C4-2B (cell line): Measurements from ENCODE around the gene MICAL1.

Source experiments
- ZFX ChIP-seq: fragments of 450-650 bp; IDR thresholded peaks from 2 replicates; pipeline ENCODE4 v1.6.1; 2017
- TF ChIP-seq, protein P1 (sequence below): fragments of 450-650 bp; conservative IDR thresholded peaks from 2 replicates; pipeline ENCODE4 v1.5.1; 2017; ENCODE audit warnings: mild to moderate bottlenecking

DNA sequence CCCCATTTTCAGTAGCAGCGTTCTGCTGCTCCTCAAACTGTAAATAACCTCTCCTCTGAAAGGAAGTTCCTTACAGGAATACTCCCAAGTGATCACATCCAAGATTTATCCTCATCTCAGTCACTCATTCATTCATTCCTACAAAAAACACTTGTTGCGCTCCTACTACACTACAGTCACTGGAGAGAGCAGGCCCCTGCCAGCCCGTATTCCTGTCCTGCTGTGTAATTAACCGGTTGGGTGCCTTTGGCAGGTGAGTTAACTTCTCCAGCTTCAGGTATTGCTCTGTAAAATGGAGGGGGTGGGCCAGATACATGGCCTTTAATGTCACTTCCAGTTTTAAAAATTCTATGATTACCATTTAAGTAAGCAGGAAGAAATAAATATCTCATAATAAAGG lies 42.5 kb upstream of the MICAL1 start:
- TF ChIP-seq, protein P1, sequence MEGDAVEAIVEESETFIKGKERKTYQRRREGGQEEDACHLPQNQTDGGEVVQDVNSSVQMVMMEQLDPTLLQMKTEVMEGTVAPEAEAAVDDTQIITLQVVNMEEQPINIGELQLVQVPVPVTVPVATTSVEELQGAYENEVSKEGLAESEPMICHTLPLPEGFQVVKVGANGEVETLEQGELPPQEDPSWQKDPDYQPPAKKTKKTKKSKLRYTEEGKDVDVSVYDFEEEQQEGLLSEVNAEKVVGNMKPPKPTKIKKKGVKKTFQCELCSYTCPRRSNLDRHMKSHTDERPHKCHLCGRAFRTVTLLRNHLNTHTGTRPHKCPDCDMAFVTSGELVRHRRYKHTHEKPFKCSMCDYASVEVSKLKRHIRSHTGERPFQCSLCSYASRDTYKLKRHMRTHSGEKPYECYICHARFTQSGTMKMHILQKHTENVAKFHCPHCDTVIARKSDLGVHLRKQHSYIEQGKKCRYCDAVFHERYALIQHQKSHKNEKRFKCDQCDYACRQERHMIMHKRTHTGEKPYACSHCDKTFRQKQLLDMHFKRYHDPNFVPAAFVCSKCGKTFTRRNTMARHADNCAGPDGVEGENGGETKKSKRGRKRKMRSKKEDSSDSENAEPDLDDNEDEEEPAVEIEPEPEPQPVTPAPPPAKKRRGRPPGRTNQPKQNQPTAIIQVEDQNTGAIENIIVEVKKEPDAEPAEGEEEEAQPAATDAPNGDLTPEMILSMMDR = no peak
- TF ChIP-seq ZFX = no peak
